ENCODE data around the gene PSMB4.
"Not testable (repeated sequence)": the region's sequence is repeated elsewhere in the genome, so short reads cannot be mapped to it uniquely, and the experiment has no call there.

Gene PSMB4

GRCh38 chr1:151437396-151437795 lies 38.0 kb downstream of the PSMB4 start:
- H3K4me3 ChIP-seq (ENCODE audit: extremely low read depth, insufficient read depth, low read length, poor library complexity, severe bottlenecking); H3K9me3 ChIP-seq (ENCODE audit: control insufficient read depth, low read length); H3K4me1 ChIP-seq (ENCODE audit: control insufficient read depth, insufficient read depth, low read length, poor library complexity, severe bottlenecking); H3K27ac ChIP-seq (ENCODE audit: low read depth, low read length, severe bottlenecking): not testable (repeated sequence)
- H3K36me3 ChIP-seq (ENCODE audit: control insufficient read depth, insufficient read depth, low read length), result peaks cover 54% of the 10 kb centered on the region
- WGBS, 2 experiments (ENCODE audit: insufficient coverage in 2 of 2), result 93 to 100% methylated on average over 3 to 5 of the region's 8 CpGs

GRCh38 chr1:151443846-151444782 lies 44.7 kb downstream of the PSMB4 start:
- no peaks in the 10 kb centered on the region for H3K9me3 ChIP-seq (ENCODE audit: control insufficient read depth, low read length)
- peaks cover 40% of the 10 kb centered on the region for H3K36me3 ChIP-seq (ENCODE audit: control insufficient read depth, insufficient read depth, low read length)
- no peak overlapping the region for H3K27ac ChIP-seq (ENCODE audit: low read depth, low read length, severe bottlenecking)
- H3K4me3 ChIP-seq (ENCODE audit: extremely low read depth, insufficient read depth, low read length, poor library complexity, severe bottlenecking), result no peak overlapping the region
- no peaks in the 10 kb centered on the region for H3K4me1 ChIP-seq (ENCODE audit: control insufficient read depth, insufficient read depth, low read length, poor library complexity, severe bottlenecking)
- WGBS, 2 experiments (ENCODE audit: insufficient coverage in 2 of 2), result 0 to 51% methylated on average over 1 to 3 of the region's 4 CpGs

- no peak overlapping the region for H3K27ac ChIP-seq (ENCODE audit: low read depth, low read length, severe bottlenecking)
- 80 to 88% methylated on average over 1 to 3 of the region's 4 CpGs for WGBS, 2 experiments (ENCODE audit: insufficient coverage in 2 of 2)
- H3K4me1 ChIP-seq (ENCODE audit: control insufficient read depth, insufficient read depth, low read length, poor library complexity, severe bottlenecking), result no peaks in the 10 kb centered on the region
- peaks cover 42% of the 10 kb centered on the region for H3K36me3 ChIP-seq (ENCODE audit: control insufficient read depth, insufficient read depth, low read length)
- H3K9me3 ChIP-seq (ENCODE audit: control insufficient read depth, low read length), result no peaks in the 10 kb centered on the region
- H3K4me3 ChIP-seq (ENCODE audit: extremely low read depth, insufficient read depth, low read length, poor library complexity, severe bottlenecking), result no peak overlapping the region
These were observed 45.4 kb downstream of the PSMB4 start for GRCh38 chr1:151444783-151445177.

DNA sequence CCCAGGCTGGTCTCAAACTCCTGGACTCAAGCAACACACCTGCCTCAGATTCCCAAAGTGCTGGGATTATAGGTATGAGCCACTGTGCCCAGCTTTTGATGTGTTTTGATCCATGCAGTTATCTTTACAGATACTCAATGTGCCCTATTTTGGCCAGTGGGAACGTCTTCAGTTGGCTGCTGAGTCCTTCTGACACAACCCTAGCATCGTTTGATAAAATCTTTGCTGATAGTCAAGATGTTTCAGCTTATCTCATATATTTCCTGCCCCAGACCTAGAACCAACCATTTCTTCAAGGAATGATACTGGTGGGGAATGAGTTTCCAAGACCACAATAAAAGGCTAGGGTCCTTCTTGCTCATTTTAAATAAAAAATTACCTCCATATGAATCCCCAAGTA lies 48.3 kb downstream of the PSMB4 start:
- H3K4me3 ChIP-seq (ENCODE audit: extremely low read depth, insufficient read depth, low read length, poor library complexity, severe bottlenecking), result no peak overlapping the region
- no peaks in the 10 kb centered on the region for H3K4me1 ChIP-seq (ENCODE audit: control insufficient read depth, insufficient read depth, low read length, poor library complexity, severe bottlenecking)
- 100% methylated on average over 1 of the region's 2 CpGs; no CpG with 5 or more reads in 1 of the 2 experiments for WGBS, 2 experiments (ENCODE audit: insufficient coverage in 2 of 2)
- no peak overlapping the region for H3K27ac ChIP-seq (ENCODE audit: low read depth, low read length, severe bottlenecking)
- peaks cover 40% of the 10 kb centered on the region for H3K36me3 ChIP-seq (ENCODE audit: control insufficient read depth, insufficient read depth, low read length)
- H3K9me3 ChIP-seq (ENCODE audit: control insufficient read depth, low read length), result no peaks in the 10 kb centered on the region

Data from mesodermal cell (in vitro differentiated cells).